Calu3 (cell line): Measurements from ENCODE around the gene TKFC. TPM values are rescaled to one million over a fixed set of nuclear protein-coding genes. Genes with fewer than 3 reads are reported as not detected.

ENCODE experiments used
- BruUV-seq: library from RNA; stranded (reverse); fragments of 400-500 nt; replicated peaks from 2 replicates; lab custom pipeline; 2021; lab: Mats Ljungman, UMichigan
- CTCF ChIA-PET: fragments of 300-600 bp; sonication (Branson Sonifier 250); formaldehyde crosslinking; loops from one replicate; lab custom pipeline; 2022; ENCODE audit warnings: antibody characterized with exemption; lab: Charles Lee
- DNase-seq: peaks from one replicate; pipeline ENCODE4 v3.0.0; 2022
- H3K27ac Mint-ChIP-seq: one replicate; pipeline ENCODE4 v1.8.0; 2022; ENCODE audit warnings: mixed read lengths; ENCODE audit not compliant: unreplicated experiment
- H3K27me3 Mint-ChIP-seq: one replicate; pipeline ENCODE4 v1.8.0; 2022; ENCODE audit warnings: mixed read lengths; ENCODE audit not compliant: unreplicated experiment
- H3K36me3 Mint-ChIP-seq: one replicate; pipeline ENCODE4 v1.8.0; 2022; ENCODE audit warnings: mild to moderate bottlenecking, moderate library complexity, mixed read lengths; ENCODE audit not compliant: insufficient read depth, unreplicated experiment
- H3K4me1 Mint-ChIP-seq: one replicate; pipeline ENCODE4 v1.8.0; 2022; ENCODE audit warnings: mild to moderate bottlenecking, low read depth, mixed read lengths; ENCODE audit not compliant: unreplicated experiment
- H3K4me3 Mint-ChIP-seq: one replicate; pipeline ENCODE4 v1.8.0; 2022; ENCODE audit warnings: mild to moderate bottlenecking, low read depth, moderate library complexity, mixed read lengths; ENCODE audit not compliant: unreplicated experiment
- H3K9me3 Mint-ChIP-seq: one replicate; pipeline ENCODE4 v1.8.0; 2022; ENCODE audit warnings: low read depth, mixed read lengths; ENCODE audit not compliant: unreplicated experiment
- CTCF ChIP-seq: fragments of 200-600 bp; IDR thresholded peaks from one replicate; pipeline ENCODE4 v1.8.0; 2022; ENCODE audit warnings: antibody characterized with exemption; ENCODE audit not compliant: unreplicated experiment
- intact Hi-C: fragments of 100-400 bp; cut with micrococcal nuclease; formaldehyde crosslinking; loops from one replicate; pipeline ENCODE4 v1.10.0; 2022; ENCODE audit not compliant: unreplicated experiment
- total RNA-seq: library from RNA; stranded (reverse); gene quantifications from 2 replicates; pipeline ENCODE4 v1.2.3, GENCODE V29; 2022

Gene TKFC
- total RNA-seq, 1 experiment from 2014 or later, result 61.1 TPM

- H3K36me3 Mint-ChIP-seq, result peaks cover 13% of the 10 kb centered on the region
- DNase-seq, result no peak
- intact Hi-C loops, result no loop called here
- no peaks in the 10 kb centered on the region for H3K4me1 Mint-ChIP-seq
- H3K4me3 Mint-ChIP-seq, result no peak overlapping the region
- BruUV-seq, result no TSS peak
- H3K27ac Mint-ChIP-seq, result no peak overlapping the region
- H3K9me3 Mint-ChIP-seq, result no peaks in the 10 kb centered on the region
- CTCF ChIA-PET, result interaction anchor here (0.6 kb wide), 1 partner anchor 79 kb away, joined by 7 read pairs; no protein-coding TSS in a partner anchor
- H3K27me3 Mint-ChIP-seq, result no peaks in the 10 kb centered on the region
- no peak for TF ChIP-seq CTCF
These were observed 11.0 kb downstream of the TKFC start for GRCh38 chr11:61343792-61344745.

GRCh38 chr11:61345170-61345610 lies 12.2 kb downstream of the TKFC start:
- Mint-ChIP-seq H3K36me3 (peaks cover 13% of the 10 kb centered on the region), H3K27ac (no peak overlapping the region), H3K27me3 (no peaks in the 10 kb centered on the region), H3K4me1 (no peaks in the 10 kb centered on the region), H3K4me3 (no peak overlapping the region), H3K9me3 (no peaks in the 10 kb centered on the region)
- intact Hi-C loops, result no loop called here
- no TSS peak for BruUV-seq
- CTCF ChIA-PET, result no interaction called here
- no peak for TF ChIP-seq CTCF
- DNase-seq, result no peak

GRCh38 chr11:61345954-61346843 lies 13.2 kb downstream of the TKFC start:
- BruUV-seq, result no TSS peak

More at GRCh38 chr11:61345954-61346843, 13.2 kb downstream of the TKFC start:
- no peaks in the 10 kb centered on the region for H3K9me3 Mint-ChIP-seq
- no peak for TF ChIP-seq CTCF
- CTCF ChIA-PET, result interaction anchor here (1.0 kb wide), 1 partner anchor 10 kb away, joined by 5 read pairs; no protein-coding TSS in a partner anchor
- H3K27me3 Mint-ChIP-seq, result no peaks in the 10 kb centered on the region
- H3K27ac Mint-ChIP-seq, result no peak overlapping the region
- intact Hi-C loops, result no loop called here
- no peak for DNase-seq
- H3K36me3 Mint-ChIP-seq, result peaks cover 17% of the 10 kb centered on the region
- no peak overlapping the region for H3K4me3 Mint-ChIP-seq
- H3K4me1 Mint-ChIP-seq, result no peaks in the 10 kb centered on the region
